GM12878 (cell line): Measurements from ENCODE around the gene RABGEF1. TPM values are rescaled to one million over a fixed set of nuclear protein-coding genes. Genes with fewer than 3 reads are reported as not detected.
"Not testable (repeated sequence)": the region's sequence is repeated elsewhere in the genome, so short reads cannot be mapped to it uniquely, and the experiment has no call there.

Experiments used
- ATAC-seq: fragments of 200-7000 bp; cut with Tn5 transposase; 3 replicates; pipeline ENCODE4 v1.9.1; 2020; ENCODE audit warnings: mild to moderate bottlenecking, moderate library complexity
- BruUV-seq: library from RNA; stranded (reverse); fragments of 400-500 nt; replicated peaks from 2 replicates; lab custom pipeline; 2021; lab: Mats Ljungman, UMichigan
- CTCF ChIA-PET: fragments of 300-600 bp; sonication (Branson Sonifier 250); formaldehyde crosslinking; extraction: SDS; loops from one replicate; lab custom pipeline; 2021; ENCODE audit warnings: inconsistent platforms; lab: Yijun Ruan, JAX
- POLR2A ChIA-PET: fragments of 350-600 bp; formaldehyde crosslinking; extraction: SDS; loops from one replicate; lab custom pipeline; 2021; ENCODE audit warnings: inconsistent platforms; lab: Charles Lee
- RAD21 ChIA-PET: fragments of 300-600 bp; sonication (Branson Sonifier 250); formaldehyde crosslinking; loops from one replicate; lab custom pipeline; 2023; ENCODE audit warnings: antibody characterized with exemption; ENCODE audit not compliant: unreplicated experiment; lab: Charles Lee
- SMC1A ChIA-PET: fragments of 300-600 bp; sonication (Branson Sonifier 250); formaldehyde crosslinking; loops from one replicate; lab custom pipeline; 2023; ENCODE audit not compliant: unreplicated experiment, uncharacterized antibody; lab: Charles Lee
- DNase-seq: peaks from one replicate; pipeline ENCODE4 v3.0.0-alpha.2; 2011; ENCODE audit warnings: low read depth, low spot score
- FAIRE-seq: peaks from 3 replicates; lab custom pipeline; 2011; peaks lifted over from hg19 to GRCh38; lab: Jason Lieb, UNC
- H2AFZ ChIP-seq: 2 replicates; pipeline ENCODE4 v1.6.0; 2011; ENCODE audit warnings: low read depth, low read length, control low read depth; ENCODE audit not compliant: control insufficient read depth
- H3K27ac ChIP-seq: 2 replicates; pipeline ENCODE4 v1.5.1; 2011; ENCODE audit warnings: control low read depth; ENCODE audit not compliant: control insufficient read depth, insufficient read depth
- H3K27me3 ChIP-seq, 2 experiments: replicated peaks in 1 of 2; 2 replicates each; pipeline versions ENCODE4 v1.6.0 to v1.6.1; 2011; ENCODE audit warnings: low read length in 1 of 2; ENCODE audit not compliant: control insufficient read depth in 2 of 2, insufficient read depth in 2 of 2
- H3K36me3 ChIP-seq, 2 experiments: 2 replicates each; pipeline ENCODE4 v1.5.1; 2011; ENCODE audit warnings: low read length in 1 of 2; ENCODE audit not compliant: control insufficient read depth in 2 of 2, insufficient read depth in 2 of 2
- H3K4me1 ChIP-seq: 2 replicates; pipeline ENCODE4 v1.6.1; 2011; ENCODE audit warnings: mild to moderate bottlenecking, low read length, moderate library complexity, mixed read lengths; ENCODE audit not compliant: control insufficient read depth, insufficient read depth
- H3K4me2 ChIP-seq: 2 replicates; pipeline ENCODE4 v1.6.0; 2011; ENCODE audit warnings: control low read depth; ENCODE audit not compliant: control insufficient read depth, insufficient read depth
- H3K4me3 ChIP-seq: fragments of 200-600 bp; sonication (generic); 2 replicates; pipeline ENCODE4 v1.5.1; 2016
- H3K79me2 ChIP-seq: 2 replicates; pipeline ENCODE4 v1.6.0; 2011; ENCODE audit warnings: low read length; ENCODE audit not compliant: control insufficient read depth, insufficient read depth
- H3K9ac ChIP-seq: 2 replicates; pipeline ENCODE4 v1.8.0; 2011; ENCODE audit warnings: low read length, control low read depth, mixed read lengths; ENCODE audit not compliant: control insufficient read depth, insufficient read depth
- H3K9me3 ChIP-seq: replicated peaks from 3 replicates; pipeline ENCODE4 v1.5.1; 2011; ENCODE audit warnings: mild to moderate bottlenecking, low read length; ENCODE audit not compliant: control insufficient read depth, insufficient read depth
- H4K20me1 ChIP-seq: 2 replicates; pipeline ENCODE4 v1.6.0; 2011; ENCODE audit not compliant: control insufficient read depth, insufficient read depth
- DPF2 ChIP-seq: fragments of 450-650 bp; IDR thresholded peaks from 2 replicates; pipeline ENCODE4 v1.6.1; 2017; ENCODE audit warnings: mild to moderate bottlenecking
- KAT2A ChIP-seq: conservative IDR thresholded peaks from 2 replicates; pipeline ENCODE4 v1.6.1; 2011; ENCODE audit warnings: low read depth, low read length; ENCODE audit not compliant: control insufficient read depth
- POLR2AphosphoS5 ChIP-seq: IDR thresholded peaks from 2 replicates; pipeline ENCODE4 v1.6.1; 2011; ENCODE audit warnings: mild to moderate bottlenecking, low read length, inconsistent platforms
- RAD21 ChIP-seq: IDR thresholded peaks from 2 replicates; pipeline ENCODE4 v1.6.1; 2011; ENCODE audit warnings: mild to moderate bottlenecking, low read depth, low read length, moderate library complexity; ENCODE audit not compliant: insufficient read depth
- STAT3 ChIP-seq: IDR thresholded peaks from 2 replicates; pipeline ENCODE4 v1.6.1; 2011; ENCODE audit warnings: low read depth, low read length, improper control_type of control experiment
- TCF3 ChIP-seq: IDR thresholded peaks from 2 replicates; pipeline ENCODE4 v1.6.1; 2012; ENCODE audit warnings: low read depth, mild to moderate bottlenecking, low read length, borderline replicate concordance; ENCODE audit not compliant: insufficient read depth
- ZBTB4 ChIP-seq: fragments of 450-650 bp; formaldehyde crosslinking; IDR thresholded peaks from 2 replicates; pipeline ENCODE4 v1.4.0; 2022; ENCODE audit warnings: mild to moderate bottlenecking, moderate library complexity
- WGBS: methylation state at CpG from one replicate; pipeline ENCODE4 v1.1.6; 2016; ENCODE audit warnings: low lambda C conversion rate; ENCODE audit not compliant: insufficient replicate concordance, insufficient coverage; ENCODE audit errors: missing lambda C conversion rate; 5-methylcytosine and 5-hydroxymethylcytosine counted together
- in situ Hi-C: fragments of 300-500 bp; cut with MboI; formaldehyde crosslinking; loops from 9 replicates; pipeline ENCODE4 v1.14.3; 2018; ENCODE audit warnings: mixed read lengths
- intact Hi-C: fragments of 100-400 bp; cut with micrococcal nuclease; formaldehyde crosslinking; loops from one replicate; pipeline ENCODE4 v1.14.2; 2022; ENCODE audit not compliant: unreplicated experiment
- polyA plus RNA-seq, 11 experiments: library from polyadenylated mRNA; depleted of rRNA in 4 of 11; unstranded in 6 of 11; stranded (reverse) in 5 of 11; fragments of >200 nt; fragmentation: Nextera tagmentation in 4 of 11; fragmentation: Illumina TruSeq in 1 of 11; extraction: Ambion mirVana in 4 of 11; extraction: Trizol in 1 of 11; gene quantifications; 1 replicate in 1 of 11; 2 replicates in 10 of 11; pipeline versions ENCODE4 v1.2.1 to v1.2.3, GENCODE V29; 2011 to 2016; ENCODE audit warnings: inconsistent platforms in 2 of 11, missing spikeins in 2 of 11, low read depth in 1 of 11
- total RNA-seq, 4 experiments: library from RNA; depleted of rRNA in 3 of 4; stranded (reverse); fragments of >200 nt in 3 of 4; fragmentation: Illumina TruSeq in 1 of 4; extraction: Trizol in 1 of 4; gene quantifications; 2 replicates each; pipeline versions ENCODE4 v1.2.1 to v1.2.3, GENCODE V29; 2013 to 2021

RABGEF1 gene
- total and polyA plus RNA-seq, 10 of the 15 experiments (the other 5 are each of a cell fraction or from before 2014, with no cell fraction given) = 10.2 to 36.4 (median 26.1) TPM

DNA sequence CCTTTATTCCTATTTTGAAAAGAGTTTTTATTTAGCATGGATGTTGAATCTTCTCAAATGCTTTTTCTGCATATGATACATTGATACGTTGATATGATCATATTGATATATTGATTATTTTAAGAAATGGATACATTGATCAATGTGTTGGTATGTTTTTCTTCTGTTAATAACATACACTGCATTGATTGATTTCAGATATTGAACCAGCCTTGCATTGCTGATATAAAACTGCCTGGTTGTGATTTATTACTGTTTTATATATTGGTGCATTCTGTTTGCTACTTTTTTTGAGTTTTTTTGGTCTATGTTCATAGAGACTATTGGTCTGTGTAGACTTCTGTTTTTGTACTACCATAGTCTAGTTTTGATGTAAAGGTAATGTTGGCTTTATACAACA is 26.8 kb upstream of the RABGEF1 start (continued):
- TF ChIP-seq ZBTB4 (CRISPR knock-in tag) = no peak
- no peak for TF ChIP-seq DPF2
- TF ChIP-seq TCF3 = no peak
- TF ChIP-seq KAT2A = no peak
- TF ChIP-seq STAT3 = no peak
- no peak for TF ChIP-seq RAD21
- TF ChIP-seq POLR2AphosphoS5 = no peak
- TF ChIP-seq, all 136 proteins: peak for 0

DNA sequence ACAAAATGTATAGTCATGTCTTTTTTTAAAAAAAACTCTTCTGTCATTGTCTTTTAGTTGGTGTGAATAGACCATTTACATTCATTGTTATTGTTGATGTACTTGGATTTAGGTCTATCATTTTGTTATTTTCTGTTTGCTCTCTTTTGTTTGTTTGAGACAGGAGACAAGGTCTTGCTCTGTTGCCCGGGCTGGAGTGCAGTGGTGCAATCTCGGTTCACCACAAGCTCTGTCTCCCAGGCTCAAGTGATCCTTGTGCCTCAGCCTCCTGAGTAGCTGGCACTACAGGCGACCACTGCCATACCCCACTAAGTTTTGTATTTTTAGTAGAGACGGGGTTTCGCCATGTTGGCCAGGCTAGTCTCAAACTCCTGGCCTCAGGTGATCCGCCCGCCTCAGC is 23.9 kb upstream of the RABGEF1 start:
- in situ Hi-C loops, H3K27ac ChIP-seq, DNase-seq: not testable (repeated sequence)

More for the DNA sequence above, 23.9 kb upstream of the RABGEF1 start:
- RAD21 ChIA-PET, H3K27me3 ChIP-seq, CTCF ChIA-PET, H3K9me3 ChIP-seq, H3K79me2 ChIP-seq, H3K4me2 ChIP-seq, H2AFZ ChIP-seq, H3K36me3 ChIP-seq, SMC1A ChIA-PET, H4K20me1 ChIP-seq, H3K9ac ChIP-seq, H3K4me1 ChIP-seq, ATAC-seq, H3K4me3 ChIP-seq, BruUV-seq, POLR2A ChIA-PET, FAIRE-seq, intact Hi-C loops: not testable (repeated sequence)
- 80% methylated on average over 7 of the region's 7 CpGs for WGBS
